HG02852 (cell line): ENCODE measurements around the gene BAAT.
"Not testable (repeated sequence)": the region's sequence is repeated elsewhere in the genome, so short reads cannot be mapped to it uniquely, and the experiment has no call there.

ENCODE experiments used
- ATAC-seq: cut with Tn5 transposase; IDR thresholded peaks from one replicate; pipeline ENCODE4 v1.9.1; 2021; ENCODE audit warnings: mild to moderate bottlenecking, moderate library complexity; ENCODE audit not compliant: unreplicated experiment

The BAAT gene

GRCh38 chr9:101365181-101365580, 19.6 kb downstream of the BAAT start:
- no peak for ATAC-seq

GRCh38 chr9:101362450-101362849, 22.4 kb downstream of the BAAT start:
- no peak for ATAC-seq

GRCh38 chr9:101360647-101361046, 24.2 kb downstream of the BAAT start:
- ATAC-seq: no peak

GRCh38 chr9:101359679-101360078, 25.1 kb downstream of the BAAT start:
- ATAC-seq: no peak

GRCh38 chr9:101356619-101357018, 28.2 kb downstream of the BAAT start:
- no peak for ATAC-seq

- ATAC-seq: no peak
Measured at GRCh38 chr9:101354765-101355708, 29.8 kb downstream of the BAAT start.

- ATAC-seq: no peak
Measured at GRCh38 chr9:101354143-101354764, 30.6 kb downstream of the BAAT start.

- no peak for ATAC-seq
Measured at GRCh38 chr9:101353683-101354082, 31.1 kb downstream of the BAAT start.

- ATAC-seq: no peak
Measured at GRCh38 chr9:101352892-101353463, 31.8 kb downstream of the BAAT start.

- no peak for ATAC-seq
Measured at GRCh38 chr9:101350285-101350684, 34.5 kb downstream of the BAAT start.

GRCh38 chr9:101342595-101342994, 42.2 kb downstream of the BAAT start:
- no peak for ATAC-seq

- no peak for ATAC-seq
Measured at GRCh38 chr9:101341958-101342357, 42.8 kb downstream of the BAAT start.

GRCh38 chr9:101337237-101337636, 47.6 kb downstream of the BAAT start:
- ATAC-seq: no peak

- ATAC-seq: no peak
Measured at GRCh38 chr9:101336091-101336490, 48.7 kb downstream of the BAAT start.

- ATAC-seq: no peak
Measured at GRCh38 chr9:101333926-101334702, 50.7 kb downstream of the BAAT start.

- no peak for ATAC-seq
Measured at GRCh38 chr9:101333490-101333889, 51.3 kb downstream of the BAAT start.

GRCh38 chr9:101332362-101332761, 52.4 kb downstream of the BAAT start:
- no peak for ATAC-seq

- not testable (repeated sequence) for ATAC-seq
Measured at GRCh38 chr9:101327422-101327909, 57.3 kb downstream of the BAAT start.

GRCh38 chr9:101326501-101326900, 58.3 kb downstream of the BAAT start:
- ATAC-seq: no peak

- ATAC-seq: no peak
Measured at GRCh38 chr9:101326035-101326434, 58.8 kb downstream of the BAAT start.

- ATAC-seq: no peak
Measured at GRCh38 chr9:101325053-101325452, 59.8 kb downstream of the BAAT start.
